Uterus (tissue), 4 donors: ENCODE measurements around the gene CHMP2B. TPM values are rescaled to one million over a fixed set of nuclear protein-coding genes. Genes with fewer than 3 reads are reported as not detected.
"Not testable (repeated sequence)": the region's sequence is repeated elsewhere in the genome, so short reads cannot be mapped to it uniquely, and the experiment has no call there.

ENCODE experiments used
- DNase-seq, 2 donors: peaks; one replicate each; pipeline ENCODE4 v3.0.0-alpha.2; 2019 to 2020
- H3K27ac ChIP-seq, 2 donors: fragments of 200-600 bp; sonication (generic); 1 replicate in 1 of 2; 2 replicates in 1 of 2; pipeline ENCODE4 v1.5.1; 2016 to 2018
- H3K27me3 ChIP-seq, 2 donors: fragments of 200-600 bp; sonication (generic); one replicate each; pipeline ENCODE4 v1.5.1; 2018 to 2019; ENCODE audit warnings: control low read depth in 1 of 2
- H3K36me3 ChIP-seq, 2 donors: fragments of 200-600 bp; sonication (generic); one replicate each; pipeline ENCODE4 v1.5.1; 2019; ENCODE audit warnings: control low read depth in 1 of 2
- H3K4me1 ChIP-seq, 2 donors: fragments of 200-600 bp; sonication (generic); one replicate each; pipeline ENCODE4 v1.5.1; 2018 to 2019; ENCODE audit warnings: control low read depth in 1 of 2
- H3K4me3 ChIP-seq, 2 donors: fragments of 200-600 bp; sonication (generic); 1 replicate in 1 of 2; 2 replicates in 1 of 2; pipeline ENCODE4 v1.5.1; 2018 to 2019; ENCODE audit warnings: mild to moderate bottlenecking in 1 of 2
- H3K9me3 ChIP-seq, 2 donors: fragments of 200-600 bp; sonication (generic); one replicate each; pipeline ENCODE4 v1.5.1; 2019; ENCODE audit warnings: control low read depth in 1 of 2
- CTCF ChIP-seq, 4 experiments: fragments of 200-600 bp in 2 of 4; fragments of 450-650 bp in 2 of 4; sonication (generic) in 2 of 4; IDR thresholded peaks; one replicate each; pipeline ENCODE4 v1.5.1; 2016 to 2019; ENCODE audit warnings: antibody characterized with exemption in 4 of 4, mild to moderate bottlenecking in 2 of 4, moderate library complexity in 1 of 4
- POLR2A ChIP-seq, 2 donors: fragments of 450-650 bp; IDR thresholded peaks; one replicate each; pipeline ENCODE4 v1.6.1; 2016; ENCODE audit warnings: antibody characterized with exemption in 2 of 2, mild to moderate bottlenecking in 1 of 2, moderate library complexity in 1 of 2
- intact Hi-C: fragments of 100-400 bp; cut with DNase I; formaldehyde crosslinking; loops from one replicate; pipeline ENCODE4 v1.15.1; 2023; ENCODE audit warnings: low total_unique reads
- total RNA-seq, 4 donors: library from RNA; depleted of rRNA in 3 of 4; stranded (reverse); fragments of >200 nt in 3 of 4; gene quantifications; one replicate each; pipeline versions ENCODE4 v1.1.0 to v1.2.4, GENCODE V29; 2014 to 2023
- donor health status: DM: yes; HTN: yes; CAD: no.

CHMP2B gene
- total RNA-seq, 4 donors from 2014 or later, result 12.6 to 59.4 (median 41.6) TPM

GRCh38 chr3:87233805-87234204, 6.7 kb downstream of the CHMP2B start:
- TF ChIP-seq POLR2A (IDR thresholded peaks at IDR 0.05), result no peak
- TF ChIP-seq CTCF (IDR thresholded peaks at IDR 0.05), result no peak
- Histone ChIP-seq H3K4me3 (no peak overlapping the region), H3K9me3 (no peaks in the 10 kb centered on the region), H3K4me1 (no peaks in the 10 kb centered on the region), H3K27me3 (no peaks in the 10 kb centered on the region), H3K27ac (no peak overlapping the region), H3K36me3 (no peaks in the 10 kb centered on the region)
- no peak for DNase-seq
- intact Hi-C loops, result no loop called here

GRCh38 chr3:87236093-87236492, 9.0 kb downstream of the CHMP2B start:
- intact Hi-C loops, result no loop called here
- H3K4me1 ChIP-seq, result no peaks in the 10 kb centered on the region
- no peak for DNase-seq
- H3K36me3 ChIP-seq, result no peaks in the 10 kb centered on the region
- no peak overlapping the region for H3K4me3 ChIP-seq
- TF ChIP-seq POLR2A (IDR thresholded peaks at IDR 0.05) (no peak), CTCF (IDR thresholded peaks at IDR 0.05) (no peak)
- no peaks in the 10 kb centered on the region for H3K27me3 ChIP-seq
- no peaks in the 10 kb centered on the region for H3K9me3 ChIP-seq
- H3K27ac ChIP-seq, result no peak overlapping the region

- DNase-seq, result no peak
- intact Hi-C loops, result no loop called here
- H3K4me3 ChIP-seq, result no peak overlapping the region
- H3K9me3 ChIP-seq, result no peaks in the 10 kb centered on the region
- no peaks in the 10 kb centered on the region for H3K27me3 ChIP-seq
- no peaks in the 10 kb centered on the region for H3K4me1 ChIP-seq
- H3K27ac ChIP-seq, result no peak overlapping the region
- H3K36me3 ChIP-seq, result no peaks in the 10 kb centered on the region
- TF ChIP-seq CTCF (IDR thresholded peaks at IDR 0.05) (no peak), POLR2A (IDR thresholded peaks at IDR 0.05) (no peak)
These were observed 19.7 kb downstream of the CHMP2B start for GRCh38 chr3:87246662-87247429.

- intact Hi-C loops, result no loop called here
- no peak for DNase-seq
- Histone ChIP-seq H3K27me3 (no peaks in the 10 kb centered on the region), H3K4me3 (no peak overlapping the region), H3K36me3 (no peaks in the 10 kb centered on the region), H3K9me3 (no peaks in the 10 kb centered on the region), H3K4me1 (no peaks in the 10 kb centered on the region), H3K27ac (no peak overlapping the region)
- TF ChIP-seq CTCF (IDR thresholded peaks at IDR 0.05) (no peak), POLR2A (IDR thresholded peaks at IDR 0.05) (no peak)
These were observed 20.3 kb downstream of the CHMP2B start for GRCh38 chr3:87247430-87247773.

GRCh38 chr3:87248231-87248630, 21.1 kb downstream of the CHMP2B start:
- H3K36me3 ChIP-seq, H3K9me3 ChIP-seq, H3K4me1 ChIP-seq, H3K27me3 ChIP-seq, H3K4me3 ChIP-seq, DNase-seq, intact Hi-C loops, H3K27ac ChIP-seq: not testable (repeated sequence)

- Histone ChIP-seq H3K27me3 (no peaks in the 10 kb centered on the region), H3K9me3 (no peaks in the 10 kb centered on the region), H3K4me1 (no peaks in the 10 kb centered on the region), H3K27ac (no peak overlapping the region), H3K36me3 (no peaks in the 10 kb centered on the region), H3K4me3 (no peak overlapping the region)
- DNase-seq, result no peak
- intact Hi-C loops, result no loop called here
- TF ChIP-seq POLR2A (IDR thresholded peaks at IDR 0.05) (no peak), CTCF (IDR thresholded peaks at IDR 0.05) (no peak)
These were observed 21.7 kb downstream of the CHMP2B start for GRCh38 chr3:87248831-87249230.
